SK-N-MC (cell line): ENCODE data around the gene UGT2B17.

Experiments used
- EZH2 ChIP-seq: fragments of 200-600 bp; sonication (generic); IDR thresholded peaks from one replicate; pipeline ENCODE4 v1.6.1; 2017; ENCODE audit warnings: antibody characterized with exemption
- FOXP2 ChIP-seq: optimal IDR thresholded peaks from 2 replicates; pipeline ENCODE3; 2011; ENCODE audit warnings: mild to moderate bottlenecking, moderate library complexity; ENCODE audit not compliant: insufficient read depth; ENCODE audit errors: extremely low read length, control extremely low read depth
- POLR2AphosphoS5 ChIP-seq: IDR thresholded peaks from 2 replicates; pipeline ENCODE4 v1.6.1; 2012; ENCODE audit warnings: mild to moderate bottlenecking, low read depth, low read length, borderline replicate concordance

GRCh38 chr4:68589790-68590189 lies 13.7 kb upstream of the UGT2B17 start:
- TF ChIP-seq POLR2AphosphoS5 (no peak), EZH2 (no peak), FOXP2 (no peak)
